Thyroid gland (tissue), 4 donors: ENCODE results near the gene LRMDA.

ENCODE experiments used
- CTCF ChIP-seq, 6 experiments: fragments of 200-600 bp in 3 of 6; fragments of 450-650 bp in 3 of 6; sonication (generic) in 3 of 6; IDR thresholded peaks; one replicate each; pipeline ENCODE4 v1.5.1; 2016 to 2019; ENCODE audit warnings: antibody characterized with exemption in 6 of 6, mild to moderate bottlenecking in 2 of 6, inconsistent platforms in 1 of 6, moderate library complexity in 1 of 6
- POLR2A ChIP-seq, 2 donors: fragments of 450-650 bp; IDR thresholded peaks; one replicate each; pipeline ENCODE4 v1.6.1; 2017; ENCODE audit warnings: antibody characterized with exemption in 2 of 2, mild to moderate bottlenecking in 2 of 2, moderate library complexity in 1 of 2

DNA sequence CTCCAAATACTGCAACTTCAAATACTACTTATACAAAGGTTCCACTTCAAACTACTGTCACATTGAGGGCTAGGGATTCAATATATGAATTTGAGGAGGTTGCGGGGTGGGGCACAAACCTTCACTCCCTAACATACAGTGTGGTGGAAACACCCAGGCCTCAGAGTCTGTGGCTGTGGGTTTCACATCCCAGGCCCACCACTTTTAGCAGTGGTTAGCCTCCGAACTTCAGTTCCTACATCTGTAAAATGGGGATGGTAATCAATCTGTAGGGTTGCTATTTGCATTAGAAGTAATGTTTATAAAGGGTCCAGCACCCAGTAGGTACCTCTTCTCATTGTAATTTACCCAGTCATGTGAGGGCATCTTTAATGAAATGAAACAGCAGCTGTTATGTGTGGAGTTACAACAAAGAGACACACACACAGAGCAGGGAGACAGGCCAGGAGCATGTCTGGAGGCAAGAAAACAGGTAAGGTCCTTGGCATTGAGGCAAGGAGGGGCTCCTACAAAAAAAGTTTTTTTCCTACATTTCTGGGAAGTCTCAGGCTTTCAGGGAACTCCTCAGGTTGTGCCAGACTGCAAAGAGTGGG lies 570.9 kb downstream of the LRMDA start:
- TF ChIP-seq CTCF (IDR thresholded peaks at IDR 0.05) = no peak
- no peak for TF ChIP-seq POLR2A (IDR thresholded peaks at IDR 0.05)
